ENCODE results near the gene MRM3. TPM values are rescaled to one million over a fixed set of nuclear protein-coding genes. Genes with fewer than 3 reads are reported as not detected.

The MRM3 gene
- total and polyA plus RNA-seq, 2 of the 4 experiments (the other 2 are of a cell fraction), result 9.0 to 15.2 TPM

- Histone ChIP-seq H3K9me3 (ENCODE audit: control insufficient read depth, insufficient read depth, low read length) (no peaks in the 10 kb centered on the region), H3K9ac (ENCODE audit: low read depth, low read length) (no peak overlapping the region), H3K18ac (ENCODE audit: low read depth, low read length) (no peak overlapping the region), H3K4me2 (ENCODE audit: low read depth, low read length) (no peak overlapping the region), H4K5ac (ENCODE audit: low read depth, low read length) (no peak overlapping the region), H2BK120ac (ENCODE audit: low read depth, low read length) (no peak overlapping the region), H3K4me1 (ENCODE audit: control insufficient read depth, insufficient read depth, low read length) (no peaks in the 10 kb centered on the region), H4K91ac (ENCODE audit: insufficient read depth, low read depth, low read length) (no peak overlapping the region), H4K8ac (ENCODE audit: low read depth in 2 of 2, low read length in 2 of 2) (no peak overlapping the region), H3K56ac (ENCODE audit: extremely low read depth, insufficient read depth, low read length) (no peak overlapping the region), H3K4me3 (ENCODE audit: insufficient read depth, low read depth, low read length) (no peak overlapping the region), H3K36me3 (ENCODE audit: control insufficient read depth, insufficient read depth, low read length) (peaks cover 69% of the 10 kb centered on the region), H3K79me1 (ENCODE audit: low read depth in 1 of 2, low read length in 2 of 2) (no peaks in the 10 kb centered on the region; a peak in 1 of 4 replicates), H2AK9ac (replicated peaks; ENCODE audit: low read depth, low read length, poor library complexity) (no peak overlapping the region), H2BK5ac (ENCODE audit: low read depth, low read length, poor library complexity, severe bottlenecking) (no peak overlapping the region), H2AFZ (replicated peaks; ENCODE audit: low read length, poor library complexity) (no peak overlapping the region), H2BK15ac (ENCODE audit: low read depth, low read length) (no peak overlapping the region), H3K14ac (replicated peaks; ENCODE audit: low read depth, low read length) (no peak overlapping the region), H3K27me3 (ENCODE audit: control insufficient read depth, insufficient read depth, low read length) (no peaks in the 10 kb centered on the region), H2AK5ac (ENCODE audit: low read depth, low read length) (no peak overlapping the region), H3K4ac (ENCODE audit: low read depth, low read length) (no peak overlapping the region), H2BK20ac (ENCODE audit: low read depth, low read length) (no peak overlapping the region), H3K9me1 (ENCODE audit: insufficient read depth, low read length) (peaks cover 2% of the 10 kb centered on the region; the same call in 1 of the 2 replicates), H3K23ac (ENCODE audit: low read depth, low read length) (no peak overlapping the region; the same call in 1 of the 2 replicates), H4K20me1 (ENCODE audit: insufficient read depth, low read length) (peaks cover 23% of the 10 kb centered on the region), H3K27ac (ENCODE audit: insufficient read depth, low read length) (no peak overlapping the region)
- in situ Hi-C loops (cut with MboI; ENCODE audit: low sequenced_read_pairs) (no loop called here), intact Hi-C loops (cut with micrococcal nuclease) (no loop called here), dilution Hi-C loops (cut with HindIII; ENCODE audit: low sequenced_read_pairs, unreplicated experiment) (no loop called here)
- ChIA-PET POLR2A (ENCODE audit: unreplicated experiment) (interaction anchor here (0.5 kb wide), 1 partner anchor 43 kb away, joined by 3 read pairs; no protein-coding TSS in a partner anchor), CTCF (no interaction called here)
- no TSS peak for BruUV-seq (replicated peaks)
- DNase-seq (no peak), ATAC-seq (ENCODE audit: low read depth) (no peak)
- no peak for TF ChIP-seq RFX5 (IDR thresholded peaks at IDR 0.05; ENCODE audit: low read depth, low read length)
- no peak for TF ChIP-seq SMC3 (IDR thresholded peaks at IDR 0.05; ENCODE audit: low read depth, low read length)
- no peak for TF ChIP-seq ELK1 (IDR thresholded peaks at IDR 0.05; ENCODE audit: borderline replicate concordance, low read depth, low read length)
- no peak for TF ChIP-seq NFE2L2 (IDR thresholded peaks at IDR 0.05; ENCODE audit: low read depth, low read length)
- no peak for TF ChIP-seq MXI1 (IDR thresholded peaks at IDR 0.05; ENCODE audit: borderline replicate concordance, low read depth, low read length)
- TF ChIP-seq CEBPB (IDR thresholded peaks at IDR 0.05; ENCODE audit: low read depth, low read length), result no peak
- TF ChIP-seq, protein P1, sequence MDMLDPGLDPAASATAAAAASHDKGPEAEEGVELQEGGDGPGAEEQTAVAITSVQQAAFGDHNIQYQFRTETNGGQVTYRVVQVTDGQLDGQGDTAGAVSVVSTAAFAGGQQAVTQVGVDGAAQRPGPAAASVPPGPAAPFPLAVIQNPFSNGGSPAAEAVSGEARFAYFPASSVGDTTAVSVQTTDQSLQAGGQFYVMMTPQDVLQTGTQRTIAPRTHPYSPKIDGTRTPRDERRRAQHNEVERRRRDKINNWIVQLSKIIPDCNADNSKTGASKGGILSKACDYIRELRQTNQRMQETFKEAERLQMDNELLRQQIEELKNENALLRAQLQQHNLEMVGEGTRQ (IDR thresholded peaks at IDR 0.05; ENCODE audit: low read depth, low read length), result no peak
- no peak for TF ChIP-seq CTCF (conservative IDR thresholded peaks at IDR 0.05; ENCODE audit: low read depth, low read length)
- TF ChIP-seq FOS (IDR thresholded peaks at IDR 0.05; ENCODE audit: low read depth, low read length), result no peak
- WGBS, 2 experiments (ENCODE audit: extremely low coverage in 2 of 2, insufficient read length in 1 of 2), result 57% methylated on average over 3 of the region's 6 CpGs; no CpG with 5 or more reads in 1 of the 2 experiments
Measured at GRCh38 chr17:801660-802059, 19.5 kb downstream of the MRM3 start.

Measured in IMR-90 (cell line).